Measurements from ENCODE around the gene TUBGCP5.
A peak's percentile ranks its signal among the peaks of the same experiment; 100 is the strongest.
"Not testable (repeated sequence)": the region's sequence is repeated elsewhere in the genome, so short reads cannot be mapped to it uniquely, and the experiment has no call there.

The TUBGCP5 gene

DNA sequence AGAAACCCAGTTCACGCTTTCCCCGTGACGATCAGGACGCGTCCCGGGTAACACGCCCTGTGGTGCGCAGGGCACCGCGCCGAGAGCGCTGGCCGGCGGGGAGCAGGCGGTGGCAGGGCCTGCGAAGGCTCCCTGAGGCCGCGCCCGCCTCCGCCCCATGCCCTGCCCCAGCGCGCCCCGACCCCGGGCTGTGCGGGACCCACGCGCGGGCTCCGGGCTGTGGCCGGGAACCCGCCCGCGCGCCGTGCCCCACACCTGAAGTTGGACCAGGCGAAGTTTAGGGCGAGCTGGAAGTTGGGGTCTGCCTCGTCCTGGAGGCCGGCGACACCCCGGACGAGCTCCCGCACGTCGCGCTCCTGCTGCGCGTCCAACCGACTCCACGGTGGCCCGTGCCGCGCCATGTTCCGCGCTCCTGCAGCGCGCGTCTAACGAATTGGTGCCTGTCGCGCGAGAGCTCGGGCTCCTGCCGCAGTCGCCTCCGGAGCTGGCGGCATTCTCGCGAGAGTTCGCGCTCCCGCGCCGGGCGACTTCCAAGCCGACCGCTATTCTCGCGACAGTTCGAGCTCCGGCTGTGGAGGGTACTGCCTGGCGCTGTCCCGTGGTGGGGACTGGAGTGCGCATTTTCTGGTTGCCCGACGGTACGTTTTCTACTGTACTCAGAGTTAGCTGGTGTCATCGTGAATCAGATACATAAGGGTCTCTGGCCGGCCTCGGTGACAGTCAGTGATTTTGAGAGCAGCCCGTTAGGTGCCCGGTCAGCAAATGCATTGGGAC is at the start of gene TUBGCP5:
Gene TUBGCP5, minus strand, starts transcription at position 427 of the 774 bp plus-strand sequence. Its CDS starts 26 bp downstream, at position 401.
- DNase-seq: peak; percentile 97

DNA sequence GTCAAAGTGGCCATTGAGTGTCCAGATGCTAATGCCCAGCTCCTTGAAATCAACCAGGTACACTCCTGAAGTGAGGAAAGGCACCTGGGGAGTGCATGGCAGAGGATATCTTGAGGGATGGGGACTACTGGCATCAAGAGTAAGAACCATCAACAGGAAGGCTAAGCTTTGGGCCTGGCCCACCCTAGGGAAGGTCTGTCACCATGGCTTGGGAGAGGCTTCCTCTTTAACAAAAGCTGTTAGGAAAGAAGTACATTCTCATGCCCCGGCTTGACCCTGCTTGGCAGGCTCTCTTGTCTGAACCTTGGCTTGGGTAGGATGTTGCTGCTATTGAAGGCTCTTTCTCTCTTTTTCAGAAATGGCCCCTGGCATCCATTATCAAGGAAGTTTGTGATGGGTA is 43.7 kb upstream of the TUBGCP5 start:
- no peak for DNase-seq

DNA sequence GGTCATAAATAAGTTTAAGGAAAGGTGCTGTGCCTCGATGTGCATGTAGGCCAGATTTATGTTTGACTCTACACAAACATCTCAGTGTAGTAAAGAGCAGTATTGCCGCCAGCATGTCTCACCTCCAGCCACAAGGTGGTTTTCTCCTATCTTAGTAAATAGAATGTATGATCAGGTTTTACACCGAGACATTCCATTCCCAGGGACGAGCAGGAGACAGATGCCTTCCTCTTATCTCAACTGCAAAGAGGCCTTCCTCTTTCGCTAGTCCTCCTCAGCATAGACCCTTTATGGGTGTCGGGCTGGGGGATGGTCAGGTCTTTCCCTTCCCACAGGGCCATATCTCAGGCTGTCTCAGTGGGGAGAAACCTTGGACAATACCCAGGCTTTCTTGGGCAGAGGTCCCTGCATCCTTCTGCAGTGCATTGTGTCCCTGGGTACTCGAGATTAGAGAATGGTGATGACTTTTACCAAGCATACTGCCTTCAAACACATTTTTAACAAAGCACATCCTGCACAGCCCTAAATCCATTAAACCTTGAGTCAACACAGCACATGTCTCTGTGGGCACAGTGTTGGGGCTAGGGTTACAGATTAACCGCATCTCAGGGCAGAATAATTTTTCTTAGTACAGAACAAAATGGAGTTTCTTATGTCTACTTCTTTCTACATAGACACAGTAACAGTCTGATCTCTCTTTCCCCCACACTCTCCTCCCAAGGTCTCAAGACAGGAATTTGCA is 42.8 kb upstream of the TUBGCP5 start:
- DNase-seq: not testable (repeated sequence)

DNA sequence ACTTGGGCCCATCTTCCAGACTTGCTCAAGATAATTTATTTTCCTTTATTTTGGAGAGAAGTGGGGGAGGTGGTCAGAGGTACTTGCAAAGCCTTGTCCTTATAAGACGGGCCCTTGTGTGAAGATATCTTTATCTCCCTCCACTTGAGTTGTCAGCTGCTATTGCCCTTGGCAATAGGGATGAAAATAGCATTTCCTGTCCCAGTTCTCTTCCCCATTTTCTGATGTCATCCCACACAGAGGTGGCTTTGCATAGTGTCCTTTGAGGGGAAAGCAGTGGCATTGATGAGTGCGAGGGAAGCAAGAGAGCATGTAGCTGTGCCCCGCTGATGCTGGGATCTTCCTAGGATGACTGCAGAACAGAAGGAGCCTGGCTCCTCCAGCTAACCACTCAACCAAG is 41.9 kb upstream of the TUBGCP5 start:
- no peak for DNase-seq

DNA sequence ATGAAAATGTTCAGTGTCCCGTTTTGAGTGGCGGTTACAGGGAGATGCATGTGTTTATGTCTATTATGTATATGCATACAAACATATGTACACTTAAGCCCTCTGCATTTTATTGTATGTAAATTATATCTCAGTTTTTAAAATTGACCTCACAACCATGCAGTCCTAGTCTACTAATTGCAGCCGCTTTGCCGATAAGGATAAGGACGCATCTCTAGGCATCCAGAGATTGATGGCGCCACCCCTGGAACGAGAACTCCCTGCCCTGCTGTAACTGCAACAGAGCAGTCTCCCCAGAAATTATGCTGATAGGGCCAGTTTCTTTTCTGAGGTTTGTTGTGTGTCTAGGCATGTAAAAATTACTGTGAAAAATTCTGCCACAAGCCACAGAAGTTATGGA is 40.4 kb upstream of the TUBGCP5 start:
- no peak for DNase-seq

DNA sequence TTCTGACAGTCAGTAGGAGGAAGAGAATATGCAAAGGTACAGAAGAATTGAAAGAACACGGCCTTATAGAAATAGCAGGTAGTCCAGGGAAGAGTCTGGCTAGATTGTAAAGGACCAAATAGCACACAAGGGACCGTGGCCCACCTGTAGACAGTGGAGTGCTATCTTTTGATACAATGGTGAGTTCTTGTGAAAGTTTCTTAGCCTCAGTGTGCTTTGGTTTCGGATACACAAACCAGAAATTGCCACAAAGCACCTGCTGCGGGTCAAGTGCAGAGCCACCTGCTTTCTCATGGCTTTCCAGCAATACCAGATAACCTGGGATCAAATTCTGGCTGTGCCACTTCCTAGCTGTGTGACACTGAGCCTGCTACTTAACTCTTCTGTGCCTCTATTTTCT is 36.6 kb upstream of the TUBGCP5 start:
- no peak for DNase-seq

DNA sequence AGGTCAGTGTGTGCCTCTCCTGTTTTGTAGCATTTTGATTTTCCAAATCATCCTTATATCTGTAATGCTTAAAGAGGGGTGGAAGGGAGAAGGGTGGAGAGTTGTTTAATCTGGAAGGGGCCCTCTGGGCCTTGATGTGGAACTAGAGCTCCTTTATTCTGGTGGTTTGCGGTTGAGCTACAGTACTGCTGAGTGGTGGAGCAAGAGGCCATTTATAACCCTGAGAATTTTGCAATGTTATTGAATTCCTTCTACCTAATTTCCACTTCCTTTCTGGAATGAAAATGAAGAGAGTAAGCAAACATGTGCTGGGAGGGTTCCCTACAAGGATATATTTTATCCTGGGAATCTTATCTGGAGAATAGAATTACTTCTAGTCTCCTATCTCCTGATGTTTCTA is 35.3 kb upstream of the TUBGCP5 start:
- no peak for DNase-seq

DNA sequence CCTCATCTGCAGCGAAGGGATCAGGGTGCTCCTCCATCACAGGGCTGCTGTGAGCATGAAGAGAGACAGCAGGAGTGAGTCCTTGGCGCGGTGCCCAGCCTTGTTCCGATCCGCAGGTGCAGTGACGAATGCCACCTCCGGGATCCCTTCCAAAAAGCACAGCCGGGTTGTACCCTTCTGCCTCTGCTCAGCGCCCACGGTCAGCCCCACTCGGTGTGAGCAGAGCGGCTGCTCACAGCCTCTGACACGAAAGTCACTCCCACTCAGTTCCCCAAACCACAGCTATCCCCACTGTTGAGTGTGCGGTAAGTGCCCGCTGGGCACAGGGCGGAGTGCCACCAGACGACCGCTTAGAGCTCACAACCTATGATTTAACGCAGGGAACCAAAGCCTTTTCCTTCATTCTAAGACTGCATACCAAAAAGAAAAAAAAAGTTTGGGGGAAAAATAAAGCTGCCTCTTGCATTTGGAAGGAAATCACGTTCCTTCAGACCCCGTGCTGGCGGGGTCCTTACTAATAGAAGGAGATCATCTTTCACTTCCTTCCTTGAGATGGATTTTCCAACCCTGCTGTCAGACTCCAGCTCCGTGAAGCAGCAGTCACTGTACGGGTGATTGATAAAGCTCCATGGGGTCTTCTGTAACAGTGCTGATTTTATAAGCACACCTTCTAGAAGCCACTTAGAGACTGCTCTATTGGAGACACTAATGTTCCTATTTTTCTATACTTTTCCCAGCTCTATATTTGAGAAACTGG is 34.7 kb upstream of the TUBGCP5 start:
- no peak for DNase-seq

DNA sequence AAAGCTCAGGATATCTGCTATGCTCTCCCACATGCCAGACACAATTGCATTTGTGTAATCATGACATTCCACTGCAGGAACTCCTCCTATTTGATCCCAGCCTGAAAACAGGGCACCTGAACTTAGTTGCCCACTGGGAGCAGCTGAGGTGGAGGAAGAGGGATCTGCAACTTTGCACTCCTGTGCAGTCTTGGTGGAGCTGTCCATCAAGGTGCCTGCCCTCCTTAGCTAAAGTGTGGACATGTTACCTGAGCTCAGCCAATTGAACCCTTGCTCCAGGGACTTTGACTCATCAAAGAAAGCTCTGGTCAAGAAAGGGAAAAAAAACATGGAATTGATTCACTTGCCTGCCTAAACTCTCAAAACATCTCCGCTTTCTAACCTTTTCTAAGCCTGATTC is 33.3 kb upstream of the TUBGCP5 start:
- DNase-seq: no peak

DNA sequence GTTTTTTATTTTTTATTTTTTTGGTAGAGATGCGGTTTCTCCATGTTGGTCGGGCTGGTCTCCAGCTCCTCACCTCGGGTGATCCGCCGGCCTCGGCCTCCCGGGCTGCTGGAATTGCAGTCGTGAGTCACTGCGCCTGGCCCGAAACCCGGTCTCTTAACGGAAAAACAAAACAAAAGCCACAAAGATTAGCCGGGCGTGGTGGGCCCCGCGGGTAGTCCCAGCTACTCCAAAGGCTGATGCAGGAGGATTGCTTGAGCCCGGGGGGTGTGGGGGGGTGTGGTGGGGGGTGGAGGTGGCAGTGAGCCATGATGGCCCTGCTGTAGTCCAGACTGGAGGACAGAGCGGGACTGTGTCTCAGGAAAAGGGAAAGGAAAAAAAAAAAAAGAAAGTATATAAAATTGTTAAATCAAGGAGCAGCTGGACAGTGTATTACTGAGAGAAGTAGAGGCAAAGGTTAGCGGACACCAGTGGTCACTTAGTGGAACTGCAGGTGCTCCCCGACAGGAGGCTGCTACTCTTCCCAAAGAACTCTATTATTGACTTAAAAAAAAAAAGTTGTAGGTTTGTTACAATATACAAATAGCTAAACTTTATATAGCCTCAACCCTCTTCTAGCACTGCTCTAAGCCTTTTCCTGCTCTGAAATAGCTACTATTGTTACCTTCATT is 30.3 kb upstream of the TUBGCP5 start:
- DNase-seq: no peak

DNA sequence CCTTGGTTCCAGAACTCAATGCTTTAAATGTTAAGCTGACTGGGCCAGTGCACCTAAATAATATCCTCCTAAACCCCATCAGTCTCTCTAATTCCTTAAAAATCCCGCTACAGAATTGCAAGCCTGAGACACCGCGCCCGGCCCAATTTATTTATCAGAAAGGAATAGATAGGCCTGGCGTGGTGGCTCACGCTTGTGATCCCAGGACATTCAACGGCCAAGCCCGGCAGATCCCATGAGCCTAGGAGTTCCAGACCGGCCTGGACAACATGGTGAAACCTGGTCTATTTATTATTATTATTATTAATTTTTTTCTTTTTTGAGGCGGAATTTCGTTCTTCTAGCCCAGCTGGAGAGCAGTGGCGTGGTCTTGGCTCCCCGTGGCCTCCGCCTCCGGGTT is 28.0 kb upstream of the TUBGCP5 start:
- DNase-seq: no peak

DNA sequence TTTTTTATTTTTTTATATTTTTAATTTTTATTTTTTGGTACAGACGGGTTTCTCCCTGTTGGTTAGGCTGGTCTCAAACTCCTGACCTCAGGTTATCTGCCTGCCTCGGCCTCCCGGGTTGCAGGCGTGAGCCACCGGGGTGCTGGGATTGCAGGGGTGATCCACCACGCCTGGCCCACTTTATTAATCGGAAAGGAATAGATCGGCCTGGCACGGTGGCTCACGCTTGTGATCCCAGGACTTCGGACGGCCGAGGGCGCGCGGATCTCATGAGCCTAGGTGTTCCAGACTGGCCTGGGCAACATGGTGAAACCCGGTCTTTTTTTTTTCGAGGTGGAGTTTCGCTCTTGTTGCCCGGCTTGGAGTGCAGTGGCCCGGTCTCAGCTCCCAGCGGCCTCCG is 26.5 kb upstream of the TUBGCP5 start:
- DNase-seq: no peak

DNA sequence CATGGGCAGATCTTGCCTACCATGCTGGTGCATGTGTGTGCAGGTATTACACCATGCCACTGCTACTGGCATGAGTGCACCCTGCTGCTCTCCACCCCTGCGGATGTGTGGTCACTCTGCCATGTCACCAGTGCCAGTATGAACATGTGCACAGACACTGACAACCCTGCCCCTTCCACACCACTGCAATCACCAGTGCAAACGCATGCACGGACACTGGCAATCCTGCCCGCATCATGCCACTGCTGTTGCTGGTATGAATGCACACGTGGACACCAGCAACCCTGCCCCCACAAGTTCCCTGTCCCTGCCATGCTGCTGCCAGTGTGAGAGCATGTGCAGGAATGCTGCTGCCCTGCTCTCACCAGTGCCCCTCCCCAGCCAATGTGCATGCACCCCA is 24.8 kb upstream of the TUBGCP5 start:
- DNase-seq: no peak

DNA sequence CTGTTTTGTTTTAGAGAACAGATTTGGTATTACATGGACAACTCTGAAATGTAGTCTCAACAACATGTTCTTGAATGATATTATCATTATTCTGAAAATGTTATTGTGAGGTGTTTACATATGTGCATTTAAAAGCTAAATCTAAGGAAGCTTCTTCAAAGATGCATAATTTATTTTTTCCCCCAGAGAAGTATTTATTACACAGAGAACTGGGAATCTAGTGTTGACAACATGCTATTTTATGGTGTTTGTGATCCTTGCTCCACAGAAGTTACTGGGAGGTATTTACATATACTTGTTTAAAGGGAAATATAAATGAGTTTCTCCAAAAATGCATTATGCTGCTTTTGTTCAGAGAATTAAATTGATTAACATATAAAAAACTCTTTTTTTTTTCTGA is 18.3 kb upstream of the TUBGCP5 start:
- DNase-seq: no peak

DNA sequence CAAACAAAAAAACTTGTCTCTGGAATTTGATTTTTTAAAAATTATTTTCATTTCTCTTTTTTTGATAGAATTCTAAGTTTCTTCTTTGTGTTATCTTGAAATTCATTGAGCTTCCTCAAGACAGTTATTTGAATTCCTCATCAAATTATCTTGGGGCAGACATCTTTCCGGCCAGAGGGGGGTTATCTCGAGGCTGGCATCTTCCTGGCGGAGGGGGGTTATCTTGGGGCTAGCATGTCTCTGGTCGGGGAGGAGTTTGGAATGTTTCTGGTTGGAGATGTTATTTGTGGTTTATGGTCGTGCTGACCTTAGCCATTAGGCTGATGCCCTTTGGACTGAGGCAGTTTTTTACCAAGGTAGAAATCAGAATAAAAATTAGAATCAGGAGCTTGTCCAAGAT is 15.9 kb upstream of the TUBGCP5 start:
- no peak for DNase-seq

DNA sequence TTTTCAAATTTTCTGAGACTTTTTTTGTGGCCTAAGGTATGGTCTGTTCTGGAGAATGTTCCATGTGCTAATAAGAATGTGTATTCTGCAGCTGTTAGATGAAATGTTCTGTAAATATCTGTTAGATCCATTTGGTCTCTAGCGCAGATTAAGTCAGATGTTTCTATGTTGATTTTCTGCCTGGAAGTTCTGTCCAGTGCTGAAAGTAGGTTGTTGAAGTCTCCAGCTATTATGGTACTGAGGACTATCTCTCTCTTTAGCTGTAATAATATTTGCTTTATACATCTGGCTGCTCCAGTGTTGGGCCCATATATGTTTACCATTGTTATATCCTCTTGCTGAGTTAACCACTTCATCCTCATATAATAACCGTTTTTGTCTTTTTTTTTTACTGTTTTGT is 13.2 kb upstream of the TUBGCP5 start:
- DNase-seq: no peak

DNA sequence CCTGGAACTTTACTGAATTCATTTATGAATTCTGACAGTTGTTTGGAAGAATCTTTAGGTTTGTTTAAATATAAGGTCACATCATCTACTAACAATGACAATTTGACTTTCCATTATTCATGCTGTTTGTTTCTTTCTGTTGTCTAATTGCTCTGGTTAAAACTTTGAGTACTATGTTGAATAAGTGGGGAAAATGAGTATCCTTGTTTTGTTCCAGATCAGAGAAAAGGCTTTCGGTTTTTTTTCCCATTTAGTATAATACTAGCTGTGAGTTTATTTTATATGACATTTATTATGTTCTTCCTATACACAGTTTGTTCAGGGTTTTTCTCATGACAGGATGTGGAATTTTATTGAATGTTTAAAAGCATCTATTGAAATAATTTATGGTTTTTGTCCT is 11.3 kb upstream of the TUBGCP5 start:
- DNase-seq: no peak

DNA sequence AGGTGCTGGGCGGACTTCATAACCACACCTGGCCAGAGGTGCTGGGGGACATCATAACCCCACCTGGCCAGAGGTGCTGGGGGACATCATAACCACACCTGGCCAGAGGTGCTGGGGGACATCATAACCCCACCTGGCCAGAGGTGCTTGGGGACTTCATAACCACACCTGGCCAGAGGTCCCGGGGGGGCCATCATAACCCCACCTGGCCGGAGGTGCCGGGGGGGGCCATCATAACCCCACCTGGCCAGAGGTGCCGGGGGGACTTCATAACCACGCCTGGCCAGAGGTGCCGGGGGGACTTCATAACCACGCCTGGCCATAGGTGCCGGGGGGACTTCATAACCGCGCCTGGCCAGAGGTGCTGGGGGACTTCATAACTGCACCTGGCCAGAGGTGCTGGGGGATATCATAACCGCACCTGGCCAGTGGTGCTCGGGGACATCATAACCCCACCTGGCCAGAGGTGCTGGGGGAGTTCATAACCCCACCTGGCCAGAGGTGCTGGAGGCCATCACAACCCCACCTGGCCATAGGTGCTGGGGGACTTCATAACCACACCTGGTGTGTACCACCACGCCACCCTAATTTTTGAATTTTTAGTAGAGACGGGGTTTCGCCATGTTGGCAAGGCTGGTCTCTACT is 10.7 kb upstream of the TUBGCP5 start:
- DNase-seq: no peak

DNA sequence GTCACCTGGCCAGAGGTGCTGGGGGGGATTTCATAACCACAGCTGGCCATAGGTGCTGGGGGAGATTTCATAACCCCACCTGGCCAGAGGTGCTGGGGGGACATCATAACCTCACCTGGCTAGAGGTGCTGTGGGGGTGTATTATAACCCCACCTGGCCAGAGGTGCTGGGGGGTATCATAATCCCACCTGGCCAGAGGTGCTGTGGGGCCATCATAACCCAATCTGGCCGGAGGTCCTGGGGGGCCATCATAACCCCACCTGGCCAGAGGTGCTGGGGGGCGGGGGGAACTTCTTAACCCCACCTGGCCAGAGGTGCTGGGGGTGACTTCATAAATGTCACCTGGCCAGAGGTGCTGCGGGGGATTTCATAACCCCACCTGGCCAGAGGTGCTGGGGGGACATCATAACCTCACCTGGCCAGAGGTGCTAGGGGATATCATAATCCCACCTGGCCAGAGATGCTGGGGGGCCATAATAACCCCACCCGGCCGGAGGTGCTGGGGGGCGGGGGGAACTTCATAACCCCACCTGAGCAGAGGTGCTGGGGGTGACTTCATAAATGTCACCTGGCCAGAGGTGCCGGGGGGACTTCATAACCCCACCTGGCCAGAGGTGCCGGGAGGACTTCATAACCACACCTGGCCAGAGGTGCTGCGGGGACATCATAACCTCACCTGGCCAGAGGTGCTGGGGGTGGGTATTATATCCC is 9.4 kb upstream of the TUBGCP5 start:
- not testable (repeated sequence) for DNase-seq

DNA sequence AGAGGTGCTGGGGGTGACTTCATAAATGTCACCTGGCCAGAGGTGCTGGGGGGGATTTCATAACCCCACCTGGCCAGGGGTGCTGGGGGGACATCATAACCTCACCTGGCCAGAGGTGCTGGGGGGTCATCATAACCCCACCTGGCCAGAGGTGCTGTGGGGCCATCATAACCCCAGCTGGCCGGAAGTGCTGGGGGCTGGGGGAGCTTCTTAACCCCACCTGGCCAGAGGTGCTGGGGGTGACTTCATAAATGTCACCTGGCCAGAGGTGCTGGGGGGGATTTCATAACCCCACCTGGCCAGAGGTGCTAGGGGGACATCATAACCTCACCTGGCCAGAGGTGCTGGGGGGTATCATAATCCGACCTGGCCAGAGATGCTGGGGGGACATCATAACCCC is 4.6 kb upstream of the TUBGCP5 start:
- not testable (repeated sequence) for DNase-seq

DNA sequence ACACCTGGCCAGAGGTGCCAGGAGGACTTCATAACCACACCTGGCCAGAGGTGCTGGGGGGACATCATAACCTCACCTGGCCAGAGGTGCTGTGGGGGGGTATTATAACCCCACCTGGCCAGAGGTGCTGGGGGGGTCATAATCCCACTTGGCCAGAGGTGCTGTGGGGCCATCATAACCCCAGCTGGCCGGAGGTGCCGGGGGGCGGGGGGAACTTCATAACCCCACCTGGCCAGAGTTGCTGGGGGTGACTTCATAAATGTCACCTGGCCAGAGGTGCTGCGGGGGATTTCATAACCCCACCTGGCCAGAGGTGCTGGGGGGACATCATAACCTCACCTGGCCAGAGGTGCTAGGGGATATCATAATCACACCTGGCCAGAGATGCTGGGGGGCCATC is 4.2 kb upstream of the TUBGCP5 start:
- not testable (repeated sequence) for DNase-seq

DNA sequence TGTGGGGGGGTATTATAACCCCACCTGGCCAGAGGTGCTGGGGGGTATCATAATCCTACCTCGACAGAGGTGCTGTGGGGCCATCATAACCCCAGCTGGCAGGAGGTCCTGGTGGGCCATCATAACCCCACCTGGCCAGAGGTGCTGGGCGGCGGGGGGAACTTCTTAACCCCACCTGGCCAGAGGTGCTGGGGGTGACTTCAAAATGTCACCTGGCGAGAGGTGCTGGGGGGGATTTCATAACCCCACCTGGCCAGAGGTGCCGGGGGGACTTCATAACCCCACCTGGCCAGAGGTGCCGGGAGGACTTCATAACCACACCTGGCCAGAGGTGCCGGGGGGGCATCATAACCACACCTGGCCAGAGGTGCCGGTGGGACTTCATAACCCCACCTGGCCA is 2.4 kb upstream of the TUBGCP5 start:
- DNase-seq: not testable (repeated sequence)
